UCSD-AML1 (cell line): ENCODE results near the gene MED25.

Experiments used
- DNase-seq: peaks from one replicate; lab custom pipeline; 2025; ENCODE audit not compliant: unreplicated experiment; lab: John Stamatoyannopoulos, UW

Gene MED25

GRCh38 chr19:49855676-49856573, 37.8 kb downstream of the MED25 start:
- DNase-seq, result no peak

GRCh38 chr19:49856574-49857021, 38.5 kb downstream of the MED25 start:
- no peak for DNase-seq

- DNase-seq, result no peak
Observed at GRCh38 chr19:49857061-49857837, 39.2 kb downstream of the MED25 start.

GRCh38 chr19:49857838-49858087, 39.7 kb downstream of the MED25 start:
- no peak for DNase-seq

- DNase-seq, result no peak
Observed at GRCh38 chr19:49858088-49858985, 40.2 kb downstream of the MED25 start.

- DNase-seq, result no peak
Observed at GRCh38 chr19:49859682-49860335, 41.7 kb downstream of the MED25 start.

- DNase-seq, result no peak
Observed at GRCh38 chr19:49860336-49861102, 42.4 kb downstream of the MED25 start.

GRCh38 chr19:49861107-49861506, 43.0 kb downstream of the MED25 start:
- no peak for DNase-seq

- DNase-seq, result no peak
Observed at GRCh38 chr19:49861541-49862378, 43.7 kb downstream of the MED25 start.

- no peak for DNase-seq
Observed at GRCh38 chr19:49862391-49863253, 44.5 kb downstream of the MED25 start.

- no peak for DNase-seq
Observed at GRCh38 chr19:49863254-49863934, 45.3 kb downstream of the MED25 start.

- no peak for DNase-seq
Observed at GRCh38 chr19:49863935-49864320, 45.8 kb downstream of the MED25 start.

- no peak for DNase-seq
Observed at GRCh38 chr19:49864890-49865289, 46.8 kb downstream of the MED25 start.

GRCh38 chr19:49866933-49867782, 49.1 kb downstream of the MED25 start, which contains the start of gene PNKP:
PNKP (minus strand) TSS chr19:49867576; CDS start chr19:49867204, 372 bp downstream.
- DNase-seq, result peak; percentile 93

- DNase-seq, result no peak
Observed at GRCh38 chr19:49869009-49869483, 51.0 kb downstream of the MED25 start.

GRCh38 chr19:49869484-49870308, 51.6 kb downstream of the MED25 start:
- peak; percentile 95 for DNase-seq
